T-helper 1 cell treated with Interleukin-12 subunit alpha and Interleukin-12 subunit beta and Interleukin-4 antibody, amounts not matched to agents 30 μg/mL and 1 μg/mL, for 36 hours (primary cell): Measurements from ENCODE around the gene DNTT.

Experiments
- H3K27ac Mint-ChIP-seq: one replicate; pipeline ENCODE4 v1.8.0; 2021; ENCODE audit warnings: mild to moderate bottlenecking, mixed read lengths
- H3K27me3 Mint-ChIP-seq: one replicate; pipeline ENCODE4 v1.8.0; 2021; ENCODE audit warnings: low read depth, mixed read lengths
- H3K36me3 Mint-ChIP-seq: one replicate; pipeline ENCODE4 v1.8.0; 2021; ENCODE audit warnings: low read depth, mixed read lengths
- H3K4me1 Mint-ChIP-seq: one replicate; pipeline ENCODE4 v1.8.0; 2021; ENCODE audit warnings: low read depth, mixed read lengths
- H3K4me3 Mint-ChIP-seq: one replicate; pipeline ENCODE4 v1.8.0; 2021; ENCODE audit warnings: mild to moderate bottlenecking, moderate library complexity, mixed read lengths
- H3K9me3 Mint-ChIP-seq: one replicate; pipeline ENCODE4 v1.8.0; 2021; ENCODE audit warnings: mixed read lengths

Gene DNTT

DNA sequence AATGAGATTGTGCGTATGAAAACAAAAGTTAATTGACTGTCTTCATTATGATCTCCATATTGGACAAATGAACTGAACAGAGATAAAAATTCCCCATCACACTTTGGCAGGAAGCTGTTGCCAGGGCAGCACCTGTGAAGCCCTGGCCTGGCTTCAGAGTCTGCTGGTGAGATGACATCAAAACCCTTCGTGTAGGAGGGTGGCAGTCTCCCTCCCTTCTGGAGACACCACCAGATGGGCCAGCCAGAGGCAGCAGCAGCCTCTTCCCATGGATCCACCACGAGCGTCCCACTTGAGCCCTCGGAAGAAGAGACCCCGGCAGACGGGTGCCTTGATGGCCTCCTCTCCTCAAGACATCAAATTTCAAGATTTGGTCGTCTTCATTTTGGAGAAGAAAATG lies at the start of gene DNTT:
DNTT (plus strand) TSS at position 205 of the 400 bp plus-strand sequence; CDS start at position 269, 64 bp downstream.
- peaks cover 6% of the 10 kb centered on the region for H3K4me1 Mint-ChIP-seq

DNA sequence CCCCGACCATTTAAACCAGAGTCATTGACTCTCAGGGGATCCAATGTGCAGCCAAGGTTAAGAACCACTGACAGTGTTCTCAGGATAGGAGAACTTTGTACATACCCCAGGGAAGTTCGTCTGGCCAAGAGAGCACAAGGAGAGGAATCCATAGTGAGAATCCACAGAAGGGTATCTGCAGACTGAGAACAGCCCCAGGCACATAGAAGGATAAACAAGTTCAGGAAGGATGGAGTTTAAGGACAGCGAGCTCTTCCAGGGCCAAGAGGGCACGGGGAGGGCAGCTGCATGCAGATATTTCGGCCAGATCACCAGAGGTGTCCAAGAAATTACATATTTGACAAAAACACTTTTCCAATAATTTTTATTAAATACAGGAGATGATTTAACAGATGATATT lies 49.3 kb upstream of the DNTT start:
- H3K4me3 Mint-ChIP-seq, result no peak overlapping the region
- no peaks in the 10 kb centered on the region for H3K4me1 Mint-ChIP-seq
- H3K36me3 Mint-ChIP-seq, result no peaks in the 10 kb centered on the region
- no peaks in the 10 kb centered on the region for H3K9me3 Mint-ChIP-seq
- H3K27ac Mint-ChIP-seq, result no peak overlapping the region
- peaks cover 9% of the 10 kb centered on the region for H3K27me3 Mint-ChIP-seq

More for the DNA sequence above, at the start of gene DNTT:
- Mint-ChIP-seq H3K27me3 (peaks cover 15% of the 10 kb centered on the region), H3K27ac (no peak within 1 kb of the TSS), H3K4me3 (no peak within 1 kb of the TSS), H3K9me3 (no peaks in the 10 kb centered on the region), H3K36me3 (no peaks in the 10 kb centered on the region)

- Mint-ChIP-seq H3K4me1 (no peaks in the 10 kb centered on the region), H3K27me3 (peaks cover 7% of the 10 kb centered on the region), H3K36me3 (no peaks in the 10 kb centered on the region), H3K4me3 (no peak overlapping the region), H3K9me3 (no peaks in the 10 kb centered on the region), H3K27ac (no peak overlapping the region)
These were observed 48.5 kb upstream of the DNTT start for GRCh38 chr10:96255549-96256333.

- H3K27ac Mint-ChIP-seq, result no peak overlapping the region
- H3K9me3 Mint-ChIP-seq, result no peaks in the 10 kb centered on the region
- no peaks in the 10 kb centered on the region for H3K4me1 Mint-ChIP-seq
- H3K36me3 Mint-ChIP-seq, result no peaks in the 10 kb centered on the region
- H3K4me3 Mint-ChIP-seq, result no peak overlapping the region
- peaks cover 7% of the 10 kb centered on the region for H3K27me3 Mint-ChIP-seq
These were observed 46.3 kb upstream of the DNTT start for GRCh38 chr10:96257944-96258343.

GRCh38 chr10:96259150-96259549 lies 45.1 kb upstream of the DNTT start:
- Mint-ChIP-seq H3K27me3 (peaks cover 7% of the 10 kb centered on the region), H3K4me1 (no peaks in the 10 kb centered on the region), H3K27ac (no peak overlapping the region), H3K4me3 (no peak overlapping the region), H3K9me3 (no peaks in the 10 kb centered on the region), H3K36me3 (no peaks in the 10 kb centered on the region)

- Mint-ChIP-seq H3K4me3 (no peak overlapping the region), H3K27me3 (peaks cover 5% of the 10 kb centered on the region), H3K36me3 (no peaks in the 10 kb centered on the region), H3K27ac (no peak overlapping the region), H3K9me3 (no peaks in the 10 kb centered on the region), H3K4me1 (no peaks in the 10 kb centered on the region)
These were observed 44.2 kb upstream of the DNTT start for GRCh38 chr10:96260014-96260413.

- no peaks in the 10 kb centered on the region for H3K9me3 Mint-ChIP-seq
- H3K36me3 Mint-ChIP-seq, result no peaks in the 10 kb centered on the region
- H3K4me1 Mint-ChIP-seq, result no peaks in the 10 kb centered on the region
- no peak overlapping the region for H3K4me3 Mint-ChIP-seq
- H3K27ac Mint-ChIP-seq, result no peak overlapping the region
- no peaks in the 10 kb centered on the region for H3K27me3 Mint-ChIP-seq
These were observed 43.1 kb upstream of the DNTT start for GRCh38 chr10:96261132-96261531.

GRCh38 chr10:96261930-96262329 lies 42.3 kb upstream of the DNTT start:
- Mint-ChIP-seq H3K27me3 (peaks cover under 1% of the 10 kb centered on the region), H3K9me3 (no peaks in the 10 kb centered on the region), H3K4me3 (no peak overlapping the region), H3K4me1 (no peaks in the 10 kb centered on the region), H3K36me3 (no peaks in the 10 kb centered on the region), H3K27ac (no peak overlapping the region)

DNA sequence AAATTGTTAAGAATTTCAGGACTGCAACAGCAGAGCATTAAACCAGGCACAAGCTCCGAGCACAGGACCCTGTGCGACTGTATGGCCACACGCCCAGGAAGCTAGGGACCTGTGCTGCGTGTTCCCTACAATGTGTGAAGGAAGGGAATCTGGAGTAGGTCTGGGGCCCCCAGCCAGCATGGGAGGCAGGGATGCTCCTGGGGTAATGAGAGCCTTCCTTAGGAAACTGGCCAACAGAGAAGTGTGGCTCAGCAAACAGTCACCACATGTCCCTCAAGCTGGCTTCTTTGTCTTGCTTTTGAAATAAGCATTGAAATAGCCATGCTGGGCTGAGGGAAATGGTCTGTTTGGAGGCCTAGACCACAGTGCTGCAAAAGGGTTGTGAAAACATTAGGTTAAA lies 41.1 kb upstream of the DNTT start:
- Mint-ChIP-seq H3K4me1 (no peaks in the 10 kb centered on the region), H3K4me3 (no peak overlapping the region), H3K27me3 (peaks cover 7% of the 10 kb centered on the region), H3K9me3 (no peaks in the 10 kb centered on the region), H3K27ac (no peak overlapping the region), H3K36me3 (no peaks in the 10 kb centered on the region)

GRCh38 chr10:96263669-96264068 lies 40.6 kb upstream of the DNTT start:
- Mint-ChIP-seq H3K4me3 (no peak overlapping the region), H3K9me3 (no peaks in the 10 kb centered on the region), H3K36me3 (no peaks in the 10 kb centered on the region), H3K27me3 (peaks cover 7% of the 10 kb centered on the region), H3K4me1 (no peaks in the 10 kb centered on the region), H3K27ac (no peak overlapping the region)

DNA sequence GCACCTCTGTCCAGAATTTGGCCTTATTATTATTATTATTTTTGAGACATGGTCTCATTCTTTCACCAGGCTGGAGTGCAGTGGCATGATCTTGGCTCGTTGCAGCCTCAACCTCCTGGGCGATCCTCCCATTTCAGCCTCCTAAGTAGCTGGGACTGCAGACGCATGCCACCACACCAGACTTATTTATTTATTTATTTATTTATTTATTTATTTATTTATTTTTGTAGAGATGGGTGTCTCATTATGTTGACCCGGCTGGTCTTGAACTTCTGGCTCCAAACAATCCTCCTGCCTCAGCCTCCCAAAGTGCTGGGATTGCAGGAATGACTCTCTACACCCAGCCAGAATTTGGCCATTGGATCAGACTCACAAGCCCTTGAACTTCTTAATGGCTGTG lies 39.3 kb upstream of the DNTT start:
- Mint-ChIP-seq H3K36me3 (no peaks in the 10 kb centered on the region), H3K4me1 (no peaks in the 10 kb centered on the region), H3K27ac (no peak overlapping the region), H3K27me3 (peaks cover 14% of the 10 kb centered on the region), H3K4me3 (no peak overlapping the region), H3K9me3 (no peaks in the 10 kb centered on the region)

GRCh38 chr10:96266118-96266770 lies 38.0 kb upstream of the DNTT start:
- H3K9me3 Mint-ChIP-seq, result no peaks in the 10 kb centered on the region
- peaks cover 16% of the 10 kb centered on the region for H3K27me3 Mint-ChIP-seq
- no peaks in the 10 kb centered on the region for H3K36me3 Mint-ChIP-seq
- no peak overlapping the region for H3K4me3 Mint-ChIP-seq
- H3K4me1 Mint-ChIP-seq, result no peaks in the 10 kb centered on the region
- no peak overlapping the region for H3K27ac Mint-ChIP-seq

- H3K4me1 Mint-ChIP-seq, result no peaks in the 10 kb centered on the region
- H3K27ac Mint-ChIP-seq, result no peak overlapping the region
- peaks cover 16% of the 10 kb centered on the region for H3K27me3 Mint-ChIP-seq
- no peak overlapping the region for H3K4me3 Mint-ChIP-seq
- no peaks in the 10 kb centered on the region for H3K36me3 Mint-ChIP-seq
- no peaks in the 10 kb centered on the region for H3K9me3 Mint-ChIP-seq
These were observed 37.0 kb upstream of the DNTT start for GRCh38 chr10:96267234-96267705.

DNA sequence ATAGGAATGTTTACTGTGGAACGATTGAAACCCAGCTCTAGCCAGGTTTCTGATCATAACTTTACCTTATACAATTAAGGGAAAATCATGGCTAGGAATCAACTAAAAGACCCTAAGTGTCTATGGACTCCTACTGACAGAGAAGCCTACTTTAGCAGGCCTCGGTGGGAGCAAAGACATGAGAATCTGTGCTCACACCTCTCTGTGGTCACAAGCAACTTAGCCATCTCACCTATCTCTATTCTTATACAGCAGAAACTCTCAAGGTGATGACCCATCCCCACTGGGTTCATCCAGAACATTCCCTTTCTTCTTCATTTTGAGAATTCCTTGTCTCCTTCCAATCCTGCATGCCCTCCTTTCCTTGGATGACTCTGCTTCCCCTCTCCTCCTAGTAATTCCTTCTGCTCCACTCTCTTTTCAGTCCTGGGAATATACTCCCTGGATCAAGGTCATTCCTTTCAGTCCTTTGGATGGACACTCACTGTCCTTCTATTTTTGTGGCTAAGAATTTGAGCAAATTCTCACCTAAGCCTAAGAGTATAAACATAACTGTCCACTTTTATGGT lies 35.8 kb upstream of the DNTT start:
- Mint-ChIP-seq H3K27ac (no peak overlapping the region), H3K27me3 (peaks cover 16% of the 10 kb centered on the region), H3K9me3 (no peaks in the 10 kb centered on the region), H3K4me3 (no peak overlapping the region), H3K36me3 (no peaks in the 10 kb centered on the region), H3K4me1 (no peaks in the 10 kb centered on the region)
